HG02840 (cell line): ENCODE data around the gene KCTD2.
A peak's percentile ranks its signal among the peaks of the same experiment; 100 is the strongest.
"Not testable (repeated sequence)": the region's sequence is repeated elsewhere in the genome, so short reads cannot be mapped to it uniquely, and the experiment has no call there.

Experiments
- ATAC-seq: cut with Tn5 transposase; IDR thresholded peaks from one replicate; pipeline ENCODE4 v1.9.1; 2021; ENCODE audit warnings: mild to moderate bottlenecking, moderate library complexity, moderate number of reproducible peaks; ENCODE audit not compliant: unreplicated experiment, low FRiP score

The KCTD2 gene

GRCh38 chr17:75019146-75019545, 27.9 kb upstream of the KCTD2 start:
- no peak for ATAC-seq

- no peak for ATAC-seq
Observed at GRCh38 chr17:75019710-75020109, 27.3 kb upstream of the KCTD2 start.

GRCh38 chr17:75020331-75021110, 26.5 kb upstream of the KCTD2 start:
- no peak for ATAC-seq

GRCh38 chr17:75024686-75025397, 22.2 kb upstream of the KCTD2 start:
- ATAC-seq, result no peak

- ATAC-seq, result not testable (repeated sequence)
Observed at GRCh38 chr17:75025398-75025734, 21.7 kb upstream of the KCTD2 start.

GRCh38 chr17:75026650-75027049, 20.4 kb upstream of the KCTD2 start:
- not testable (repeated sequence) for ATAC-seq

GRCh38 chr17:75030161-75030560, 16.9 kb upstream of the KCTD2 start:
- no peak for ATAC-seq

GRCh38 chr17:75031972-75032719, 14.9 kb upstream of the KCTD2 start:
- no peak for ATAC-seq

- ATAC-seq, result no peak
Observed at GRCh38 chr17:75032720-75033280, 14.2 kb upstream of the KCTD2 start.

- peak; percentile 52 for ATAC-seq
Observed at GRCh38 chr17:75033346-75034235, 13.4 kb upstream of the KCTD2 start.

- ATAC-seq, result peak; percentile 42
Observed at GRCh38 chr17:75034236-75034908, 12.7 kb upstream of the KCTD2 start.

- no peak for ATAC-seq
Observed at GRCh38 chr17:75036643-75037268, 10.3 kb upstream of the KCTD2 start.

GRCh38 chr17:75039238-75039637, 7.8 kb upstream of the KCTD2 start:
- ATAC-seq, result no peak

- no peak for ATAC-seq
Observed at GRCh38 chr17:75041656-75042280, 5.3 kb upstream of the KCTD2 start.

GRCh38 chr17:75043789-75044188, 3.2 kb upstream of the KCTD2 start:
- ATAC-seq, result not testable (repeated sequence)

GRCh38 chr17:75044716-75045115, 2.3 kb upstream of the KCTD2 start:
- no peak for ATAC-seq

- not testable (repeated sequence) for ATAC-seq
Observed at GRCh38 chr17:75045946-75046406, 1.0 kb upstream of the KCTD2 start.

GRCh38 chr17:75047398-75048098, 523 bp downstream of the KCTD2 start:
- peak; percentile 9 for ATAC-seq
